Measurements from ENCODE around the gene ZNF438. TPM values are rescaled to one million over a fixed set of nuclear protein-coding genes. Genes with fewer than 3 reads are reported as not detected.

ZNF438 gene
- total and polyA plus RNA-seq, 2 of the 8 experiments (the other 6 are each of a cell fraction or from before 2014, with no cell fraction given), result 0.95 to 1.7 TPM

- TF ChIP-seq SIX5 (IDR thresholded peaks at IDR 0.05; ENCODE audit: low read depth, low read length), result no peak
- TF ChIP-seq RFX5 (IDR thresholded peaks at IDR 0.05; ENCODE audit: borderline replicate concordance, low read depth, low read length), result no peak
- no peak for TF ChIP-seq TCF12 (IDR thresholded peaks at IDR 0.05; ENCODE audit: low read depth, low read length)
- no peak for TF ChIP-seq CHD7 (IDR thresholded peaks at IDR 0.05; ENCODE audit: insufficient replicate concordance, low read length)
Observed at GRCh38 chr10:30858499-30858898, 173.2 kb downstream of the ZNF438 start (continued).
